ENCODE results near the gene KCNIP3.

DNA sequence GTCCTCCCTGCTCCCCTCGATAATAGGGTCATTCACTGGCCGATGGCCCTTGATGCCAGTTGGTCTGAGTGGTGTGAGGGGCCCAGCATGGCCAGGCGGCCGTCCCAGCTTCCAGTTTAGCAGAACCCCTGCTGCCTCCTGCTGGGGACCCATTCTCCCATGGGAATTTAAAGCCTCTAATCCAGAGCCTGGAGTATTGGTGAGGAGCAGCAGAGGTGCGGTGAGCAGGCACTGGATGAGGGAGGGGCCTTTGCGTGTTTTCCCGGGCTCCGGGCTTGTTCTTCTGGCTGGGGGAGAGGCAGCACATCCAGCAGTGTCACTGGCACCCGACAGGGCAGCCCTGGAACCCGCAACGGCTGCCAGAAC, 17.4 kb downstream of the KCNIP3 start:
- no peak for TF ChIP-seq SP1 (IDR thresholded peaks at IDR 0.05)
- no peak for TF ChIP-seq SUZ12 (IDR thresholded peaks at IDR 0.05)
- no peak for TF ChIP-seq FOXM1 (IDR thresholded peaks at IDR 0.05; ENCODE audit: borderline replicate concordance)
